Keratinocyte (primary cell): ENCODE measurements around the gene LAYN.

Experiments
- EZH2 ChIP-seq: IDR thresholded peaks from one replicate; pipeline ENCODE4 v1.6.1; 2012; ENCODE audit warnings: inconsistent platforms, mild to moderate bottlenecking, low read length, moderate library complexity
- TF ChIP-seq, protein P1 (sequence below), 3 experiments: IDR thresholded peaks in 1 of 3; conservative IDR thresholded peaks in 1 of 3; optimal IDR thresholded peaks in 1 of 3; 2 replicates in 2 of 3; 3 replicates in 1 of 3; pipeline versions ENCODE3 to v1.5.1; 2011; ENCODE audit warnings: low read length in 3 of 3, mild to moderate bottlenecking in 3 of 3, moderate library complexity in 2 of 3, control low read depth in 1 of 3, inconsistent platforms in 1 of 3; ENCODE audit not compliant: insufficient read depth in 2 of 3; ENCODE audit errors: extremely low read depth in 1 of 3

DNA sequence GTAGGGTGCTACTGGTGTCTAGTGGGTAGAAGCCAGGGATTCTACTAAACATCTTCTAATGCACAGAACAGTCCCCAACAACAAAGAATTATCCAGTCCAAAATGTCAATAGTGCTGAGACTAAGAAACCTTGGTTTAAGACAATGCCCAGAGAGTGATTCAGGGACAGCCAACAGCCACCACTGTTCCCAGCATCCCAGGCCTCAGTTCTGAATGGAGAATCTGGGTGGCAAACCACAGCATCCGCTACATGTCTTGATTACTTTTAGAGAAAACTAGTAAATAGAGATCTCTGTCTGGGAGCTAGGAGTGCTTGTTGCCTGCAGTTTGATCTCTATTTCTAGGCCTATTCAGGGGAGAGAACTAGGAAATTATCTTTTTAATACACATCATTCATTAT, 40.8 kb downstream of the LAYN start:
- TF ChIP-seq, protein P1, sequence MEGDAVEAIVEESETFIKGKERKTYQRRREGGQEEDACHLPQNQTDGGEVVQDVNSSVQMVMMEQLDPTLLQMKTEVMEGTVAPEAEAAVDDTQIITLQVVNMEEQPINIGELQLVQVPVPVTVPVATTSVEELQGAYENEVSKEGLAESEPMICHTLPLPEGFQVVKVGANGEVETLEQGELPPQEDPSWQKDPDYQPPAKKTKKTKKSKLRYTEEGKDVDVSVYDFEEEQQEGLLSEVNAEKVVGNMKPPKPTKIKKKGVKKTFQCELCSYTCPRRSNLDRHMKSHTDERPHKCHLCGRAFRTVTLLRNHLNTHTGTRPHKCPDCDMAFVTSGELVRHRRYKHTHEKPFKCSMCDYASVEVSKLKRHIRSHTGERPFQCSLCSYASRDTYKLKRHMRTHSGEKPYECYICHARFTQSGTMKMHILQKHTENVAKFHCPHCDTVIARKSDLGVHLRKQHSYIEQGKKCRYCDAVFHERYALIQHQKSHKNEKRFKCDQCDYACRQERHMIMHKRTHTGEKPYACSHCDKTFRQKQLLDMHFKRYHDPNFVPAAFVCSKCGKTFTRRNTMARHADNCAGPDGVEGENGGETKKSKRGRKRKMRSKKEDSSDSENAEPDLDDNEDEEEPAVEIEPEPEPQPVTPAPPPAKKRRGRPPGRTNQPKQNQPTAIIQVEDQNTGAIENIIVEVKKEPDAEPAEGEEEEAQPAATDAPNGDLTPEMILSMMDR (optimal IDR thresholded peaks at IDR 0.05 in 1 of 3, IDR thresholded peaks at IDR 0.05 in 1 of 3, conservative IDR thresholded peaks at IDR 0.05 in 1 of 3; ENCODE audit: extremely low read depth in 1 of 3, insufficient read depth in 2 of 3, low read length in 3 of 3): no peak
- TF ChIP-seq EZH2: no peak
